ENCODE data around the gene TENM4.

TENM4 gene

DNA sequence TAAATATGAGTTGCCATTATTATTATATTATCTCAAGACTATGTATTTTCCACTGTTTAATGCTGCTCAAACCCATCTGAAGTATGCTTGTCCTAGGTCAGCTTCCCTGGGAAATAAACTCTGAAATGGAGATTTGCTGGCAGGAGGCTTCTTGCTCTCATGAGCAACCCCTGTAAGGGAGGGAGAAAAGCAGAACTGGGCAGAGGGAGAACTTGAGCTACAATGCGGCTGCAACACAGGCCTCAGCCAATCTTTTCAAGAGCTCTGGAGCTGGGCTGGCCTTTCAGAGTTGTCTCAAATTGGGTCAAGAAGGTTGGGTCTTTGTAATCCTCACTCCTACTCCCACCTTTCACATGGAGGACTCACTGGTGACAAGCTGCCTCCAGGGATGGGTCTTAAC lies 412.6 kb downstream of the TENM4 start:
- CTCF ChIA-PET: interaction anchor here (1.1 kb wide), 1 partner anchor 8 kb away, joined by 3 read pairs; no protein-coding TSS in a partner anchor
- DNase-seq (ENCODE audit: extremely low spot score): no peak
- no peak for TF ChIP-seq CTCF (IDR thresholded peaks at IDR 0.05; ENCODE audit: control extremely low read depth, extremely low read depth, low read depth, missing control alignments)
- POLR2A ChIA-PET: no interaction called here

GRCh38 chr11:79026803-79027445 lies 413.9 kb downstream of the TENM4 start:
- TF ChIP-seq CTCF (IDR thresholded peaks at IDR 0.05; ENCODE audit: control extremely low read depth, extremely low read depth, low read depth, missing control alignments): no peak
- ChIA-PET POLR2A (no interaction called here), CTCF (no interaction called here)
- DNase-seq (ENCODE audit: extremely low spot score): no peak

DNA sequence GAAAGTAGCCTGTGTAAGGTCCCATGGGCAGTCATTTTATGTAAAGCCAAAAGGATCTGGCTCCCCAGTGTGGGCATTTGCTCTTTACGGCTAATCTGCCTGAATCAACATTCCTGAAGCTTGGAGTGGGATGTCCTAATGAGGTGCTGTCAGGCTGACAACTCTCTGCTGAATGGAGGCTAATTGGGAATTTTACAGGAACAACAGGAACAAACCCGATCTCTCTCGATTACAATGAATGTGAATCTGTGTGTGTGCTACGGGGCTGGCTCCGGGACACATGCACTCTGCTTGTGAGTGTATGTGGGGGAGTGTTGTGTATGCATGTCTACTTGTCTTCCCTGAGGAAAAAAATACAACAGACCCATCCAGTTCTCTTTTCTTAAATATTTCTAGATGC lies 415.2 kb downstream of the TENM4 start:
- POLR2A ChIA-PET: no interaction called here
- CTCF ChIA-PET: interaction anchor here (1.3 kb wide), 1 partner anchor 379 kb away, joined by 3 read pairs; no protein-coding TSS in a partner anchor
- no peak for DNase-seq (ENCODE audit: extremely low spot score)
- no peak for TF ChIP-seq CTCF (IDR thresholded peaks at IDR 0.05; ENCODE audit: control extremely low read depth, extremely low read depth, low read depth, missing control alignments)

DNA sequence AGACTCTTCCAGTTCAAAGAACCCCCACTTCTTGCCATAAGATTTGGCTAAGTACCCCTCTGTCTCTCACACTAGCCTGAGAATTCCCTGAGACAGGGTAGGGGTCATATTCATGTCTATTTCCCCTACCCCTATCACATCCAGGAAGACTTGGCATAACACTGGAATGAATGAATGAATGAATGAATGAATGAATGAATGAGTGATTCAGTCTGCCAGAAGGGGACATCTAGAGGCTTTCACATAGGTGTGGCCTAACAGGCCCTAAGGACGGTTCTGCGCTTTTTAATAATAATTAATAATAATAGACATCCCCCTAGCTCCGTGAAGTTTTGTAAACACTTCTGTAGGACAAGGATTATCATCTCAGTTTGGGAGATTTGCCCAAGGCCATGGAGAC lies 415.7 kb downstream of the TENM4 start:
- no peak for DNase-seq (ENCODE audit: extremely low spot score)
- no peak for TF ChIP-seq CTCF (IDR thresholded peaks at IDR 0.05; ENCODE audit: control extremely low read depth, extremely low read depth, low read depth, missing control alignments)
- CTCF ChIA-PET: interaction anchor here (1.3 kb wide), 1 partner anchor 379 kb away, joined by 3 read pairs; no protein-coding TSS in a partner anchor
- POLR2A ChIA-PET: no interaction called here

GRCh38 chr11:79022265-79022664 lies 418.6 kb downstream of the TENM4 start:
- CTCF ChIA-PET: no interaction called here
- POLR2A ChIA-PET: no interaction called here
- DNase-seq (ENCODE audit: extremely low spot score): no peak
- no peak for TF ChIP-seq CTCF (IDR thresholded peaks at IDR 0.05; ENCODE audit: control extremely low read depth, extremely low read depth, low read depth, missing control alignments)

- CTCF ChIA-PET: no interaction called here
- DNase-seq (ENCODE audit: extremely low spot score): no peak
- no peak for TF ChIP-seq CTCF (IDR thresholded peaks at IDR 0.05; ENCODE audit: control extremely low read depth, extremely low read depth, low read depth, missing control alignments)
- POLR2A ChIA-PET: no interaction called here
These were observed 419.2 kb downstream of the TENM4 start for GRCh38 chr11:79021601-79022000.
